ENCODE data around the gene GSTP1. TPM values are rescaled to one million over a fixed set of nuclear protein-coding genes. Genes with fewer than 3 reads are reported as not detected.
A peak's percentile ranks its signal among the peaks of the same experiment; 100 is the strongest.

Gene GSTP1
- polyA plus RNA-seq, 3 donors, result 671 to 854 (median 757) TPM

DNA sequence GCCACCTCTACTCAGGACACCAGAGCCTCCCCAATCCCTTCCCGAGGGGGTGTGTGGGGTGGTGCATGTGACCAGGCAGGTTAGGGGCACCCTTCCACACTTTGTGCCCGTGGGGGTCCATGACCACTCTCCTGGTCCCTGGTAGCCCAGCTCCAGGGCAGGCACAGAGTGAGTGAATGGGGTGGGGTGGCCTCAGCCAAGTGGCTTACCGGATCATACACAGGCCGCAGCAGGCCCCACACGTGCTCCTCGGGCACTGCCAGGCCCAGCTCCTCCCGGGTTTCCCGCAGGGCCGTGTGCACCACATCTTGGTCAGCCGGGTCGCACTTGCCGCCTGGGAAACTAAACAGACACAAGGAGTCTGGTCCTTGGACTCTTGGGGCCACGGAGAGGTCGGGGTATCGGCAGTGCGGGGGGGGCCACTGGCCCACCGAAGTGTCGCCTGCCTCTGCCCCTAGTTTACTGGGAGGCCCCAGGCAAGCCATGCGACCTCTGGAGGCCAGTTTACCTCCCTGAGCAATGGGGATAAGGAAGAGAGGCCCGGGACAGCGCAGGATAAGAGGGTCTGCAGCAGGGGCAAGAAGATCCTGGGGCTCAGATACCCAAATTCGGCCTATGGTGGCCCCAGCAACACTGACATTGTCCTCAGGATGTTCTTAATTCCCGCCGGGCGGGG, 45.2 kb downstream of the GSTP1 start:
- no peak for DNase-seq (ENCODE audit: low read depth in 3 of 3, low spot score in 2 of 3)

DNA sequence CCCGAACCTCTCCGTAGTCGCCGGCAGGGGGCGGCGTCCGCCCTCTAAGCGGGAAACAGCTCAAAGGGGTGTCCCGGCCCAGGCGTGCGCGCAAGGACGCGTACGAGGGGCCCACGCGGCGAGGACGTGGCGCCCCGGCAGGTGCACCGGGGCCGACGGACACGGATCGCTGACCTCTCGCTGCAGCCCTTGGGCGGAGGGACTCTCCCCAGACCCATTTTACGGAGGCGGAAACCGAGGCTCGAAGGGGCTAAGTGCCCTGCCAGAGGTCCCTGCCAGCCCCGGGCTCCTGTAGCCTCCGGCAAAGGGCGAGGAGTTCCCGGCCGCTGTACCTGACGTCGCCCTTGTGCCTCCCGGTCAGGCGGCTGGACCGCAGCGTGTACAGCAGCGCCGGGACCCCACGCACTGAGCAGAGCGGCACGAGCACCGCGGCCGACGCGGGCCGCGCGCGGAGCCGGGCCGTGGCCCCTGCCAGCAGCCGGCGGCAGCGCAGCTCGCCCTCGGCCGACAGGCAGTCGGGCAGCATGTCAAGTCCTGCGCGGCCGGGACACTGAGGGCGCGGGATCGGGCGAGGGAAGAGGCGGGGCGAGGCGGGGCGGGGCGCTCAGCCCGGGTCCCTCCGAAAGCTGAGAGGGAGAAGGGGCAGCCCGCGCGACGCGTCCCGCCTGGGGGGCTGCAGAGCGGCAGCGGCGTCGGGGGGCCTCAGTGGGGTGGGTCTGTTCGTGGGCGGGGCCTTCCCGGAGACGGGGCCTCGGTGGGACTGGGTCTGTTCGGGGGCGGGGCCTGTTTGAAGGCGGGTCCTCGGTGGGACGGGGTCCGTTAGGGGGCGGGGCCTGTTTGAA, 46.0 kb downstream of the GSTP1 start, which contains the start of gene NUDT8:
Gene NUDT8, minus strand, starts transcription at position 552 of the 842 bp plus-strand sequence. Its CDS starts 26 bp downstream, at position 526.
- peak in 1 of 3 donors; percentile 72 for DNase-seq (ENCODE audit: low read depth in 3 of 3, low spot score in 2 of 3)

DNA sequence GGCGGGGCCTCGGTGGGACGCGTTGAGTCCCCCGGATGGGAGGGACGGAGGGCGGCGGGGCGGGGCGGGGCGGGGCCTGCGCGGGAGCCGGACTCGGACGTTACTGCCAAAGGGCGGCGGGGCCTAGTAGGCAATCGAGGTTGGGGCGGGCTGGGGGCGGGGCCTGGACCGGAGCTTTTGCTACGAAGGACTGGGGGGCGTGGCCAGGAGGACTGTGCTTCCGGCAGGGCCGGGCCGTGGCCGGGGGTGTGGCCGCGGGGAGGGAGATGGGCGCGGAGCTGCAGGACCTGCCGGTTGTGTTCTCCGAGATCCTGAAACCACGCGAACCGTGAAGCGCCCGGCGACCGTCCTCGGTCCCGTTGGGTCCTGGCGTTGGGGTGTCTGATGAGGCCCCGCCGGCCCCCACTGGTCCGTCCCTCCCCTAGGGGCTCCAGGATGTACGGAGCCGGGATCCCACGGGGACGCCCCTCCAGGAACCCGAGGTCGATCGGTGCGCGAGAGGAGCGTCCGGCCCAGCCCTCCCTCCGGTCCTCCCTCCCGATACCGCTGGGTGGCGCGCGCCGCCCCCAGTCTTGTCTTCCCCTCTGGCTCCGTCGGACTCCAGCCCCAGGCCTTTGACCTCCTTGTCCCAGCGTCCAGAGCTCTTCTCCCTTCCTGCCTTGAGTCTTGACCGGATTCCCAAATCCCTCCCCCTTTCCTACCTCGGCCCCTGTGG, 46.8 kb downstream of the GSTP1 start:
- DNase-seq (ENCODE audit: low read depth in 3 of 3, low spot score in 2 of 3), result peak; percentile 81 to 92 (median 86)

DNA sequence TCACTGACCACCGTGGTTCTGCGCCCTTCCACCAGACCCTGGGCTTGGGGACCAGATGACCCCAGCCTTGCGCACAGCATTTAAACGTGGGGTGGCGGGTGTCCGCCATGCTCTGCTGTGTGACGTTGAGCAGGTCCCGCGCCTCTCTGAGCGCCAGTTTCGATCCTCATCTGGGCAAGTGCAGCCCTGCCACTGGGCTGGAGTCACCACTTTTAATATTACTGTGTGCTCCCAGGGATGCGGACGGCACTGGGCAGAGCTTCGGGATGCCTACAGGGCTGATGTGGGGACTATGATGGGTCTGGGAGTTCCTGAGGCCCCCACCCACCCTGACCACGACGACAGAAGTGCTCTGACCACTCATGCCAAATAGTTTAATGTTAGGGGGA, 47.3 kb downstream of the GSTP1 start:
- no peak for DNase-seq (ENCODE audit: low read depth in 3 of 3, low spot score in 2 of 3)

DNA sequence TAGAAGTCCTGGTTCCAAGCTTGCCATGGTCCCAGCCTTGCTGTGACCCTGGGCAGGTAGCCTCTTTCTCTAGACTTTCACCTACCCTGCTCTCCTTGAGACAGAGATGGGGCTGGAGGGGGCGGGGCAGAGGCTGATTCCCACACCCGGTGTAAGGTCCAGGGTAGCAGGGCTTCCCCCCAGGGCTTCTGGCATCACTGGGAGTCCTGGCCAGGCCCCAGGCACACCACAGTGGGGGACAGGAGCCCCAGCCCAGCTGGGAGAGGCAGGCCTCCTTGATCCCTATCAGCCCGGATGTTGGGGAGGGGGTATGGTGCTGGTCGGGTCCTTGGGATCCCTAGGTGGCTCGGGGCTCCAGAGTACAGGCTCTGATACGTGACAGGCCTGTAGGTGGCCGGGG, 47.8 kb downstream of the GSTP1 start:
- DNase-seq (ENCODE audit: low read depth in 3 of 3, low spot score in 2 of 3), result no peak

DNA sequence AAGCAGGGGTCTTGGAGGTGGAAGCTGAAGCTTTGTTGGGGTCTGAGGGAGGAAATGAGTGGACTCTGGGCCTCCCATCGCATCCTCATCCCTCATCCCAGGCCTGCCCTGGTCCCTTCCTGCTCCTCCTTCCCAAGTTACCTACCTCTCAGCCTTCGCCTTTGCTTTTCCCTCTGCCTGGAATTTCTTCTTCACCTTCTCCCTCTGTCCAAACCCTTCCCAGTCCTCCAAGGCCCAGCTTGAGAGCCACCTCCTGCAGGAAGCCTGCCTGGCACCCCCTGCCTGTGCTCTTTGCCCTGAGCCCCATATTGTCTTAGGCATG, 48.2 kb downstream of the GSTP1 start:
- no peak for DNase-seq (ENCODE audit: low read depth in 3 of 3, low spot score in 2 of 3)

DNA sequence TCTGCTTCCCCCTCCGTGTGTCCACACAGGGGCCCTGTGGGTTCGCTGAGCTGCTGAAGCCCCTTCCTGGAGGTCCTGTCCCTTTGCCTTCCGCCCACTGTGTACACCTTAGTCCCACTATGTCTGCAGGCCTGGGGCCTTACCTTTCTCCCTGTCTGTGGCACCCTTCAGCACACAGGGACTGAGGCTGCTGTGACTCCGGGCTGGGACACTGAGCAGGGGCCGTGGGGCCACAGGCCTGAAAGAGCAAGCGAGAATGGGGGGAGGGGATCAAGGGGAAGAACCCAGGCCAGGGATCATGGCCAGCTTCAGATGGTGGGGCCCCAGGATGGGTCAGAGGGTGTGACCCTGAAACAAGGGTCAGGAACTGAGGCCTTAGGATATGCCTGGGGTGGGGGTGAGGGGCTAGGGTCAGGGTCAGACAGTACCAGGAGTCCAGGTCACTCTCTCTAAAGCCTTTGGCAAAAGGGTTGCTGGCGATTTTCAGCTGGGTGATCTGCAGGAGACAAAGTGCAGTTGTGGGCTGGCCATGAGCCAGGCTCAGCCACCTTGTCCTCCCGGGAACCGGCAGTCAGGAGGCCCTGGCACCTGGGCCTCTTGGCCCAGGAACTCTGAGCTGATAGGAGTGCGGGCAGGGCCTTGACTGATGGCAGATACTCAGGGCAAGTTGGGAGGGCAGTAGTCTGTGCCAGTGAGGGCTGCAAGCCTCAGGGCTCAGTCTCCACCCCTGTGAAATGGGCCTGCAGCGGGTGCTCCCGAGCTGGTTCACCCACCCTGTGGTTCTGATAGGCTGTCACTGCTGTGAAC, 48.8 kb downstream of the GSTP1 start:
- no peak for DNase-seq (ENCODE audit: low read depth in 3 of 3, low spot score in 2 of 3)

DNA sequence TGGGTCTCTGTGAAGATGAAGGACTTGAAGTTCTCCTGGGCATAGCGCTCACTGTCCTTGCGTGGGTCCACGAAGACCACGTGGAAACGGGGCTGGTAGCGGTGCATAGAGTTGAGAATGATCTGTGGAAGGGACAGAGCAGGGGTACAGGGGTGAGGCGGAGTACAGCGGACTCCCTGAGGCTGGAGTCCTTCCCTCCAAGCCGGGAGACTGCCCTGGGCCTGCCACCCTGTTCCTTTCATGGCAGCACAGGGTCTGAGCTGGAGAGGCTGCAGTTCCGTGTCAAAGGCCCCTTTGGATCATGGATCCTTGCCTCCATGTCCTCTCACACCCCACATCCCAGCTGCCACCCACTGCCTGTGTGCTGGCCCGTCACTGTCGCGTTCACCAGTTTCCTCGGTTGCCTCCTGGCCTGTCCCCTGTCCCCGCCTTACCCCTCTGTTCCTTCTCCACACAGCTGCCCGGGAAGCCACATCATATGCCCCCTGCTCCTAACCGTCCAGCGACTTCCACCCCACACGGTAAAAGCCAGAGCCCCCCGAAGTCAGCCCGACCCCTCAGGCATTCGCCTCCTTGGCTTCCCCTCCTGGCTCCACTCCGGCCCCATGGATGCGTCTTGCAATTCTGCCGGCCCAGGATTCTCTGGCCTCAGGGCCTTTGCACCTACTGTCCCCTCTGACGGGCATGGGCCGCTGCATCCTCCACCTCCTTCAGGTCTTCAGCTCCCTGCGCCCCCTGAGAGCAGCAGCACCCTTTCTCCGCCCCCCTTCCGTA, 49.6 kb downstream of the GSTP1 start:
- no peak for DNase-seq (ENCODE audit: low read depth in 3 of 3, low spot score in 2 of 3)

DNA sequence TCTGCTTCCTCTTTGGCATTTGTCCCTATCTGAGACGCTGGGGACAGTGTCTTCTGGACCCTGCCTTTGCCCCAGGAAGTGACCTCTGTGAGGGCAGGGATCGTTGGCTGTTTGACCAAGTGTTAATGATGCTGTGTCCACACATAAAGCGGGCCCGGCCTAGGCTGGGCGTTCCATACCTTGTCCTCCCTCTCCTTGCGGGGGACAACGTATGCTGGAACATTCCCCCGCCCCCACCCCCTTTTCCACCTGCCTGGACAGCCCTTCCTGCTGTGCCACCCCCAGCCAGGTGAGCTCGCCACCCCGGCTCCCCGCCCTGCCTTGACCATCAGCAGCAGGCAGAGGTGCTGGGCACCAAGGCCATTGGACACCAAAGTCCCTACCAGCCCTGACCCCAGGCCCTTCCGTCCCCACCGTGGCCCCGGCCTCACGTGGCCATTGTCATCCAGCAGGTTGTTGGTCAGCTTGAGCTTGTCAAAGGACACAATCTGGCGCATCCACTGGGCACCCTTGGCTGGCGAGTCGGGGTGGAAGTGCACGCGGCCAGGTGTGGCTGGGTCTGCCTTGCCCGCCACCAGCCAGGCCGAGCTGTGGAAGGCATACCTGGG, 50.2 kb downstream of the GSTP1 start:
- no peak for DNase-seq (ENCODE audit: low read depth in 3 of 3, low spot score in 2 of 3)

DNA sequence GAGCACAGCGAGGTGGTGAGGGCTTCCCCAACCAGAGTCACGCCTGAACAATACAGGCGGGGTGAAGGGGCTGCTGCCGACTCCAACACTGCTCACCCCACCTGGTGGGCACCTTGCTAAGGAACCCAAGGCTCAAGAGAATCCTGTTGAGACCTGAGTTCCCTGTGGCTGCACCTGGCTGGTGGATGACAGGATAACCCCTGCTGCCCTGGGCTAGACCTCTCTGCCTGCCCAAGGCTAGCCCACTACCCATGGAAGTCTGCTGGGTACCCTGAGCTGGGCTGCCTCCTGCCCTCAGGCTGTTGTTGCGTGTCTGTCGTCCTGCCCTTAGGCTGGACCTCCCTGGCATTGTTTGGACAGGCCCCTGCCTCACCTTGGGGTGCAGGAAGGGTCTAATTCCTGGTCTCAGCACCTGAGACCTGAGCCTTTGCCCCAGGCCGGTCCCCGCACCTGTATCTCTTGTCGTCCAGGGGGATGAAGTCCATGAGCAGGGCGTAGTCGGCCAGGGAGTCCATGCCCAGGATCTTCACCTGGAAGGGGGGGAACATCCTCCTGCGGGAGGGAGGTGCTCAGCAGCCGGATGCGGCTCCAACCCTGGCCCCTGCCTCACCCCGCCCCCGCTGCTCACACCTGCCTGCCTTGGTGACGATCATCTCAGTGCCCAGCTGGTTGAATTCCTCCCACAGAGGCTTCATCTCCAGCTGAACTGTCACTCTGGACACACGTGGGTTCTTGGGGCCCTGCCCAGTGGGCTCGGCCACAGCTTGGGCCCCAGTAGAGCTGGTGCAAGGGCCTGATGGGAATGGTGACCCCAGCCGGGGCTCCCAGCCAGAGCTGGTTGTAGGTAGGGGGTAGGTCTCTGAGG, 51.0 kb downstream of the GSTP1 start:
- DNase-seq (ENCODE audit: low read depth in 3 of 3, low spot score in 2 of 3), result no peak

DNA sequence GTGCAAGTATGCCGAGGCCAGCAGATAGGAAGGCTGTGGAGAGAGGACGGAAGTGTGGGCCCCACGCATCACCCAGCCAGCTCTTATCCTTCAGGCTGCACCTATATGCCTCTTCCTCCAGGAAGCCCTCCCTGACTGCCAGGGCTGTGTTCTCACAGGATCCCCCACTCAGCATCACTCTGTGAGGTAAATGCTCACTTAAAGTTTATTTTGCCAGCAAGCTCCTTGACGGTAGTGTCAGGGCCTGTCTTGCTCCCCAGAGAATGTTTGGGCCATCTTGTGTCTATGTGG, 51.6 kb downstream of the GSTP1 start:
- no peak for DNase-seq (ENCODE audit: low read depth in 3 of 3, low spot score in 2 of 3)

Other genes with a start within 250 kb of the GSTP1 start
- 10 to 100 TPM; 16.2 to 23.2 (median 18.8) TPM for gene POLD4, start 230.3 kb upstream of the GSTP1 start, polyA plus RNA-seq (ENCODE audit: insufficient read length in 3 of 3)
- 1 to 10 TPM; 4.2 to 4.8 (median 4.5) TPM for gene CLCF1, start 210.2 kb upstream of the GSTP1 start, polyA plus RNA-seq (ENCODE audit: insufficient read length in 3 of 3)
- 10 to 100 TPM; 15.4 to 16.4 (median 16.4) TPM for gene RAD9A, start 191.8 kb upstream of the GSTP1 start, polyA plus RNA-seq (ENCODE audit: insufficient read length in 3 of 3)
- 100 to 1,000 TPM; 132 to 171 (median 159) TPM for gene PPP1CA, start 182.0 kb upstream of the GSTP1 start, polyA plus RNA-seq (ENCODE audit: insufficient read length in 3 of 3)
- gene TBC1D10C, start 179.7 kb upstream of the GSTP1 start, polyA plus RNA-seq (ENCODE audit: insufficient read length in 3 of 3), result 1 to 10 TPM; 3.8 to 4.2 (median 4.2) TPM
- 1 to 10 TPM; 1.1 to 1.5 (median 1.4) TPM for gene CARNS1, start 168.1 kb upstream of the GSTP1 start, polyA plus RNA-seq (ENCODE audit: insufficient read length in 3 of 3)
- gene RPS6KB2, start 155.3 kb upstream of the GSTP1 start, polyA plus RNA-seq (ENCODE audit: insufficient read length in 3 of 3), result 10 to 100 TPM; 36.0 to 45.1 (median 39.1) TPM
- 1 to 10 TPM in 2 of 3 donors, under 1 TPM in 1; 0.85 to 2.6 (median 1.9) TPM for gene PTPRCAP, start 146.1 kb upstream of the GSTP1 start, polyA plus RNA-seq (ENCODE audit: insufficient read length in 3 of 3)
- gene CORO1B, start 140.3 kb upstream of the GSTP1 start, polyA plus RNA-seq (ENCODE audit: insufficient read length in 3 of 3), result 10 to 100 TPM; 55.1 to 65.0 (median 64.0) TPM
- gene GPR152, start 131.1 kb upstream of the GSTP1 start, polyA plus RNA-seq (ENCODE audit: insufficient read length in 3 of 3), result not detected
- gene CABP4, start 128.5 kb upstream of the GSTP1 start, polyA plus RNA-seq (ENCODE audit: insufficient read length in 3 of 3), result 1 to 10 TPM in 1 of 3 donors, under 1 TPM in 2; 0.44 to 1.0 (median 0.64) TPM
- 10 to 100 TPM; 36.0 to 45.1 (median 42.7) TPM for gene TMEM134, start 114.6 kb upstream of the GSTP1 start, polyA plus RNA-seq (ENCODE audit: insufficient read length in 3 of 3)
- gene AIP, start 100.8 kb upstream of the GSTP1 start, polyA plus RNA-seq (ENCODE audit: insufficient read length in 3 of 3), result 10 to 100 TPM; 61.9 to 72.1 (median 66.7) TPM
- gene PITPNM1, start 78.4 kb upstream of the GSTP1 start, polyA plus RNA-seq (ENCODE audit: insufficient read length in 3 of 3), result 10 to 100 TPM; 21.5 to 26.4 (median 23.8) TPM
- gene CDK2AP2, start 75.7 kb upstream of the GSTP1 start, polyA plus RNA-seq (ENCODE audit: insufficient read length in 3 of 3), result 10 to 100 TPM; 31.3 to 46.8 (median 36.5) TPM
- gene CABP2, start 60.4 kb upstream of the GSTP1 start, polyA plus RNA-seq (ENCODE audit: insufficient read length in 3 of 3), result under 1 TPM in 2 of 3 donors, not detected in 1; 0.23 to 0.24 TPM
- gene NDUFV1, start 23.1 kb downstream of the GSTP1 start, polyA plus RNA-seq (ENCODE audit: insufficient read length in 3 of 3), result 100 to 1,000 TPM; 149 to 153 (median 149) TPM
- 1 to 10 TPM; 3.3 to 5.3 (median 3.4) TPM for gene NUDT8, start 46.1 kb downstream of the GSTP1 start, polyA plus RNA-seq (ENCODE audit: insufficient read length in 3 of 3)
- gene TBX10, start 56.0 kb downstream of the GSTP1 start, polyA plus RNA-seq (ENCODE audit: insufficient read length in 3 of 3), result not detected
- gene ACY3, start 66.9 kb downstream of the GSTP1 start, polyA plus RNA-seq (ENCODE audit: insufficient read length in 3 of 3), result 10 to 100 TPM; 16.8 to 24.9 (median 23.2) TPM
- gene ALDH3B2, start 90.8 kb downstream of the GSTP1 start, polyA plus RNA-seq (ENCODE audit: insufficient read length in 3 of 3), result 1 to 10 TPM; 1.8 to 3.1 (median 2.0) TPM

Data from right renal cortex interstitium (tissue), 3 donors.